ENCODE results near the gene MT3. TPM values are rescaled to one million over a fixed set of nuclear protein-coding genes. Genes with fewer than 3 reads are reported as not detected.

Gene MT3
- total and polyA plus RNA-seq, 2 of the 13 experiments (the other 11 are each of a cell fraction or from before 2014, with no cell fraction given): not detected

DNA sequence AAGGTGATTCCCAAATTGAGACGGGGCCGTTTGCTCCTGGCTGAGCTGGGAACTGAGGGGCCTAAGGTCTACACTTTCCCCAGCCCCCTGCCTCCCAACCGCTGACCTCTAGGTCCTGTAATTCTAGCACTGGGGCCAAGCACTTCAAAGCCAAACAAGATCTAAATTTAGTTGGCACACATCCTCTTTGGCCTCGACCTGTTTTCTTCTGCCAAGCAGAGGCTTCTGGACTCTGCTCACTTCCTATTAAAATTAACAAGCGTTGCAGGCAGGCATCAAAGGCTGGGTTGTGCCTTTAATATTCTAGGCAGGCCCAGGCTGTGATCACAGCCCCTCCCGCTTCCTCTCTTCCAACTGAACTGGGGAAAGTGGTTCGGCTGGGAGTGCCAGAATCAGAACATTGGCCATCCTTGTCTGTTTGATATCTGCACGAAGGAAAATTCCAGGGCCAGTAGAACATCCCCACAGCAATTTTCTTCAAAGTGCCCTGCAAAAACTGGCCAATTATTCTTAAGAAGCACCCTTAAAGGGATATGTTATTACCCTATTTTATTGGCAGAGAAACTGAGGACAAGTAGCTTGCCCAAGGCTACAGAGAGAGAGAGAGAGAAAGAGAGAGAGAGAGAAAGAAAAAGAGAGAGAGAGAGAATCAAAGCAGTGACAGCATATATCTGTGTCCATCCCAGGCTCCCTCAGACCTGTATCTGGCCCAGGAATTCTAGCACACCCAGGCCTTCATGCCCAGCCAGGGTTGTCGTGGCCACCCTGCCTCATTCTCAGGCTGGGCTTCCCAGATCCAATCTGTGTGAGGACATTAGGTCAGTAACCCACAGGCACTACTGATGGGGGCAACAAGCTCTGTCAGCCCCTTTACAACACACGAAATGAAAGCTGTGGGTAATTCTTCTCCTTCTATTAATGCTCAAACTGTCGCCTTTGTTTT, 37.3 kb upstream of the MT3 start (continued):
- TF ChIP-seq BRD4 (CRISPR knock-in tag; IDR thresholded peaks at IDR 0.05) (no peak; the same call in 1 of the 2 replicates), ISL2 (CRISPR knock-in tag; IDR thresholded peaks at IDR 0.05) (peak; percentile 85), NCOR1 (IDR thresholded peaks at IDR 0.05; ENCODE audit: borderline replicate concordance, low read length) (peak; percentile 57; the same call in 1 of the 2 replicates), RORA (CRISPR knock-in tag; IDR thresholded peaks at IDR 0.05) (peak; percentile 95; the same call in 1 of the 2 replicates), ZNF607 (CRISPR knock-in tag; IDR thresholded peaks at IDR 0.05; ENCODE audit: borderline replicate concordance) (no peak; the same call in 1 of the 2 replicates), ZNF225 (CRISPR knock-in tag; IDR thresholded peaks at IDR 0.05) (no peak), POLR2A (IDR thresholded peaks at IDR 0.05; ENCODE audit: insufficient read depth in 1 of 2, low read depth in 2 of 2, low read length in 2 of 2) (no peak), ZNF891 (CRISPR knock-in tag; IDR thresholded peaks at IDR 0.05) (no peak), BCL6 (CRISPR knock-in tag; IDR thresholded peaks at IDR 0.05) (peak; percentile 82), NFE2 (CRISPR knock-in tag; IDR thresholded peaks at IDR 0.05) (no peak), HHEX (CRISPR knock-in tag; IDR thresholded peaks at IDR 0.05) (peak; percentile 39; the same call in 1 of the 2 replicates), CCAR2 (optimal IDR thresholded peaks at IDR 0.05; ENCODE audit: low read depth, low read length) (no peak), NPAS2 (CRISPR knock-in tag; IDR thresholded peaks at IDR 0.05; ENCODE audit: borderline replicate concordance) (no peak), ZFP37 (CRISPR knock-in tag; IDR thresholded peaks at IDR 0.05; ENCODE audit: borderline replicate concordance) (peak; percentile 26; the same call in 1 of the 2 replicates), KAT2B (IDR thresholded peaks at IDR 0.05; ENCODE audit: borderline replicate concordance, low read depth, low read length) (no peak), SATB2 (CRISPR knock-in tag; IDR thresholded peaks at IDR 0.05) (peak; percentile 71; the same call in 1 of the 2 replicates), SALL2 (CRISPR knock-in tag; IDR thresholded peaks at IDR 0.05) (no peak), NR2C2 (CRISPR knock-in tag; IDR thresholded peaks at IDR 0.05; ENCODE audit: borderline replicate concordance) (no peak), DNMT3B (CRISPR knock-in tag; conservative IDR thresholded peaks at IDR 0.05) (no peak), ZNF616 (CRISPR knock-in tag; IDR thresholded peaks at IDR 0.05; ENCODE audit: low read depth) (no peak), CAMTA2 (CRISPR knock-in tag; IDR thresholded peaks at IDR 0.05; ENCODE audit: borderline replicate concordance) (no peak), SNAI1 (CRISPR knock-in tag; IDR thresholded peaks at IDR 0.05; ENCODE audit: borderline replicate concordance) (no peak), MBNL3 (CRISPR knock-in tag; conservative IDR thresholded peaks at IDR 0.05) (no peak), ZNF709 (CRISPR knock-in tag; IDR thresholded peaks at IDR 0.05) (0 out of 2 replicates have a peak, but pooled peaks have one; percentile 69), ZFP41 (CRISPR knock-in tag; IDR thresholded peaks at IDR 0.05; ENCODE audit: borderline replicate concordance) (no peak), YEATS4 (CRISPR knock-in tag; IDR thresholded peaks at IDR 0.05; ENCODE audit: borderline replicate concordance) (peak; percentile 54; the same call in 1 of the 2 replicates), ZNF30 (CRISPR knock-in tag; IDR thresholded peaks at IDR 0.05) (no peak)
- TF ChIP-seq, protein P1, sequence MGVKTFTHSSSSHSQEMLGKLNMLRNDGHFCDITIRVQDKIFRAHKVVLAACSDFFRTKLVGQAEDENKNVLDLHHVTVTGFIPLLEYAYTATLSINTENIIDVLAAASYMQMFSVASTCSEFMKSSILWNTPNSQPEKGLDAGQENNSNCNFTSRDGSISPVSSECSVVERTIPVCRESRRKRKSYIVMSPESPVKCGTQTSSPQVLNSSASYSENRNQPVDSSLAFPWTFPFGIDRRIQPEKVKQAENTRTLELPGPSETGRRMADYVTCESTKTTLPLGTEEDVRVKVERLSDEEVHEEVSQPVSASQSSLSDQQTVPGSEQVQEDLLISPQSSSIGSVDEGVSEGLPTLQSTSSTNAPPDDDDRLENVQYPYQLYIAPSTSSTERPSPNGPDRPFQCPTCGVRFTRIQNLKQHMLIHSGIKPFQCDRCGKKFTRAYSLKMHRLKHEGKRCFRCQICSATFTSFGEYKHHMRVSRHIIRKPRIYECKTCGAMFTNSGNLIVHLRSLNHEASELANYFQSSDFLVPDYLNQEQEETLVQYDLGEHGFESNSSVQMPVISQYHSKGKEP (CRISPR knock-in tag; IDR thresholded peaks at IDR 0.05): no peak
- TF ChIP-seq, protein P2, sequence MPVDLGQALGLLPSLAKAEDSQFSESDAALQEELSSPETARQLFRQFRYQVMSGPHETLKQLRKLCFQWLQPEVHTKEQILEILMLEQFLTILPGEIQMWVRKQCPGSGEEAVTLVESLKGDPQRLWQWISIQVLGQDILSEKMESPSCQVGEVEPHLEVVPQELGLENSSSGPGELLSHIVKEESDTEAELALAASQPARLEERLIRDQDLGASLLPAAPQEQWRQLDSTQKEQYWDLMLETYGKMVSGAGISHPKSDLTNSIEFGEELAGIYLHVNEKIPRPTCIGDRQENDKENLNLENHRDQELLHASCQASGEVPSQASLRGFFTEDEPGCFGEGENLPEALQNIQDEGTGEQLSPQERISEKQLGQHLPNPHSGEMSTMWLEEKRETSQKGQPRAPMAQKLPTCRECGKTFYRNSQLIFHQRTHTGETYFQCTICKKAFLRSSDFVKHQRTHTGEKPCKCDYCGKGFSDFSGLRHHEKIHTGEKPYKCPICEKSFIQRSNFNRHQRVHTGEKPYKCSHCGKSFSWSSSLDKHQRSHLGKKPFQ (CRISPR knock-in tag; IDR thresholded peaks at IDR 0.05; ENCODE audit: insufficient replicate concordance): no peak

All from HepG2 (cell line).